Ishikawa (cell line): ENCODE data around the gene NSG1.

ENCODE experiments used
- CEBPB ChIP-seq: IDR thresholded peaks from 2 replicates; pipeline ENCODE4 v1.6.1; 2012
- CREB1 ChIP-seq: IDR thresholded peaks from 2 replicates; pipeline ENCODE4 v1.6.1; 2012; ENCODE audit warnings: low read depth
- EGR1 ChIP-seq: IDR thresholded peaks from 2 replicates; pipeline ENCODE4 v1.6.1; 2012
- EP300 ChIP-seq: IDR thresholded peaks from 2 replicates; pipeline ENCODE4 v1.6.1; 2012; ENCODE audit warnings: borderline replicate concordance
- FOXM1 ChIP-seq: IDR thresholded peaks from 2 replicates; pipeline ENCODE4 v1.6.1; 2012; ENCODE audit warnings: low read depth, borderline replicate concordance
- NFIC ChIP-seq: IDR thresholded peaks from 2 replicates; pipeline ENCODE4 v1.6.1; 2012
- RAD21 ChIP-seq: IDR thresholded peaks from 2 replicates; pipeline ENCODE4 v1.6.1; 2012; ENCODE audit warnings: low read depth
- TAF1 ChIP-seq: IDR thresholded peaks from 2 replicates; pipeline ENCODE4 v1.6.1; 2012; ENCODE audit warnings: low read depth, mild to moderate bottlenecking
- TCF12 ChIP-seq: IDR thresholded peaks from 2 replicates; pipeline ENCODE4 v1.6.1; 2012; ENCODE audit warnings: low read depth
- TEAD4 ChIP-seq: IDR thresholded peaks from 2 replicates; pipeline ENCODE4 v1.6.1; 2012
- YY1 ChIP-seq: IDR thresholded peaks from 2 replicates; pipeline ENCODE4 v1.6.1; 2012; ENCODE audit warnings: low read depth
- ZBTB7A ChIP-seq: IDR thresholded peaks from 2 replicates; pipeline ENCODE4 v1.6.1; 2012; ENCODE audit warnings: low read depth
- TF ChIP-seq, protein P1 (sequence below): IDR thresholded peaks from 2 replicates; pipeline ENCODE4 v1.6.1; 2012
- TF ChIP-seq, protein P2 (sequence below): IDR thresholded peaks from 2 replicates; pipeline ENCODE4 v1.6.1; 2012; ENCODE audit warnings: low read depth, mild to moderate bottlenecking
- TF ChIP-seq, protein P3 (sequence below): IDR thresholded peaks from 2 replicates; pipeline ENCODE4 v1.6.1; 2012

Gene NSG1

DNA sequence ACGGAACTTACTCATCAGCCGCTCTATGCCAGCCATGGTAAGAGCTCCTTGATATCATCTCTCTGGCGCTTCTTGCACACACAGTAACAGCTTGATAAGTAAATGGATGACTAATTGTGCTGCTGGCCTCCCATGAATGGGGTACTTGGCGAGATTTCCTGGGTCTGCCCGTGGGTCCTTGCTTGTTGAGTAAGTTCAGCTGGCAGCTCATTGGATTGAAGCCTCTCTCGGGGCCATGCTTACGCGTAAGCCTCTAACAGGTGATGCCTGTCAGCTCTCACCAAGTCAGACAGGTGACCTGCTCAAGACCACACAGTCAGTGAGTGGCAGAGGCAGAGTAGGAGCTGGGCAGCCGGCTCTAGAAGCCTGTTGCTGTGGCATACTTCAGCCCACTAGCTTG lies 7.7 kb downstream of the NSG1 start:
- TF ChIP-seq, protein P1, sequence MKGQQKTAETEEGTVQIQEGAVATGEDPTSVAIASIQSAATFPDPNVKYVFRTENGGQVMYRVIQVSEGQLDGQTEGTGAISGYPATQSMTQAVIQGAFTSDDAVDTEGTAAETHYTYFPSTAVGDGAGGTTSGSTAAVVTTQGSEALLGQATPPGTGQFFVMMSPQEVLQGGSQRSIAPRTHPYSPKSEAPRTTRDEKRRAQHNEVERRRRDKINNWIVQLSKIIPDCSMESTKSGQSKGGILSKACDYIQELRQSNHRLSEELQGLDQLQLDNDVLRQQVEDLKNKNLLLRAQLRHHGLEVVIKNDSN, result no peak
- no peak for TF ChIP-seq EGR1
- no peak for TF ChIP-seq ZBTB7A
- TF ChIP-seq TAF1, result no peak
- TF ChIP-seq NFIC, result no peak
- no peak for TF ChIP-seq EP300
- no peak for TF ChIP-seq TCF12
- TF ChIP-seq, protein P2, sequence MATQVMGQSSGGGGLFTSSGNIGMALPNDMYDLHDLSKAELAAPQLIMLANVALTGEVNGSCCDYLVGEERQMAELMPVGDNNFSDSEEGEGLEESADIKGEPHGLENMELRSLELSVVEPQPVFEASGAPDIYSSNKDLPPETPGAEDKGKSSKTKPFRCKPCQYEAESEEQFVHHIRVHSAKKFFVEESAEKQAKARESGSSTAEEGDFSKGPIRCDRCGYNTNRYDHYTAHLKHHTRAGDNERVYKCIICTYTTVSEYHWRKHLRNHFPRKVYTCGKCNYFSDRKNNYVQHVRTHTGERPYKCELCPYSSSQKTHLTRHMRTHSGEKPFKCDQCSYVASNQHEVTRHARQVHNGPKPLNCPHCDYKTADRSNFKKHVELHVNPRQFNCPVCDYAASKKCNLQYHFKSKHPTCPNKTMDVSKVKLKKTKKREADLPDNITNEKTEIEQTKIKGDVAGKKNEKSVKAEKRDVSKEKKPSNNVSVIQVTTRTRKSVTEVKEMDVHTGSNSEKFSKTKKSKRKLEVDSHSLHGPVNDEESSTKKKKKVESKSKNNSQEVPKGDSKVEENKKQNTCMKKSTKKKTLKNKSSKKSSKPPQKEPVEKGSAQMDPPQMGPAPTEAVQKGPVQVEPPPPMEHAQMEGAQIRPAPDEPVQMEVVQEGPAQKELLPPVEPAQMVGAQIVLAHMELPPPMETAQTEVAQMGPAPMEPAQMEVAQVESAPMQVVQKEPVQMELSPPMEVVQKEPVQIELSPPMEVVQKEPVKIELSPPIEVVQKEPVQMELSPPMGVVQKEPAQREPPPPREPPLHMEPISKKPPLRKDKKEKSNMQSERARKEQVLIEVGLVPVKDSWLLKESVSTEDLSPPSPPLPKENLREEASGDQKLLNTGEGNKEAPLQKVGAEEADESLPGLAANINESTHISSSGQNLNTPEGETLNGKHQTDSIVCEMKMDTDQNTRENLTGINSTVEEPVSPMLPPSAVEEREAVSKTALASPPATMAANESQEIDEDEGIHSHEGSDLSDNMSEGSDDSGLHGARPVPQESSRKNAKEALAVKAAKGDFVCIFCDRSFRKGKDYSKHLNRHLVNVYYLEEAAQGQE, result no peak
- TF ChIP-seq YY1, result no peak
- no peak for TF ChIP-seq TEAD4
- TF ChIP-seq RAD21, result no peak
- no peak for TF ChIP-seq CEBPB
- no peak for TF ChIP-seq CREB1
- TF ChIP-seq, protein P3, sequence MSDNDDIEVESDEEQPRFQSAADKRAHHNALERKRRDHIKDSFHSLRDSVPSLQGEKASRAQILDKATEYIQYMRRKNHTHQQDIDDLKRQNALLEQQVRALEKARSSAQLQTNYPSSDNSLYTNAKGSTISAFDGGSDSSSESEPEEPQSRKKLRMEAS, result no peak
- no peak for TF ChIP-seq FOXM1

DNA sequence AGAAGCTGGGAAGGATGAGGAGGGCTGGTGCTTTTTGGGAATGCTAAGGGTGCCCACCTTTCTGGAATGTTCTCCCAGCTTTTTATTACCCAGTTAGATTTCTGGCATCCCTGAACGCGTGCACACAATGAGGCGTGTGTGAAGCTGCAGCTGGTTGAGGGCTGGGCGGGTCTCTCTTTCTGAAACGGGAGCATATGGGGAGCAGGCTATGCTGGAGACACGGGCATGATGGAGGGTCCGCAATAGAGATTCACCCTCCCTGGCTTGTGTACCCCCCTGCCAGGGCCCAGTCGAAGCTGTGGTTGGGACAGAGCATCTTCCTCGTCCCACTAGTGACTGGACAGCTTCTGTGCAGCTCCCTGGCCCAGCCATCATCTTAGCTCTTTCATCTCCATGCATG lies 8.5 kb downstream of the NSG1 start:
- no peak for TF ChIP-seq ZBTB7A
- no peak for TF ChIP-seq RAD21
- no peak for TF ChIP-seq EGR1
- TF ChIP-seq NFIC, result no peak

DNA sequence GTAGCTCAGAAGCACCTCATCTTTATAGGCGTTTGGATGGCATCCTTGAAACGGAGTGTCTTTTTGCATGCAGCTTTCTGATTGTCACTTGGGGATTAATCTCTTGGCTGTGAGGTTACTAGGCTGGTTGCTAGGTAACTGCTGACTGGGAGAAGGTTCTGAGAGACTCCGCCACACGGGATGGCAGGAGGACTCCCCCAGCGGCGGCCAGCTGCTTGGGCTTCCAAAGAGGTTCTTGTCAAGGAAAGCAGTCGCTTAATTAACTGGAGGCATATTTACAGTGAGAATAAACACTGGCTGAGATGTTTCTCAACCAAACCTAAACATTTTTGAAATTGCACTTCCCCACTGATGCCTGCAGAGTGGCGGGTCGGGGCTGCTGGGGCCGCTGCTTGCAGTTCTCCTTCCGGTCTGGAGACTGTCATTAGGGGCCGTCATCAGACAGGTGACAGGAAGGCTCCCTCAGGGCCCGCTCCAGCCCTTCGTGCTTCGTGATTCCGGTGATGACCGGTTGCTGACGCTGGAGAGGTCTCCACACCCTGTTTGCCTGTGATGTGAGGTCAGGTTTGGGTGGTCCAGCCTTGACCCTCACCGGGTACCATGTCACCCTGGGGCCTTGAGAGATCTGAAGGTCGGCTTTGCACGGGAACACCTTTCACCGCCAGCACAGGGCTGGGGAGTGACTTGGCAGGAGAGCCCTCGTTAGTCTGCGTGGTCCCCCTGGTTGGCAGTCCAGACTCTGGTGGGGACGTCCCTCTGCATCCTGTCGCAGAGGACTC lies 9.1 kb downstream of the NSG1 start:
- TF ChIP-seq EP300, result no peak
- TF ChIP-seq CREB1, result no peak
- TF ChIP-seq EGR1, result no peak
- no peak for TF ChIP-seq NFIC
- no peak for TF ChIP-seq CEBPB
- no peak for TF ChIP-seq ZBTB7A
- TF ChIP-seq YY1, result no peak
- TF ChIP-seq, protein P3, result no peak

DNA sequence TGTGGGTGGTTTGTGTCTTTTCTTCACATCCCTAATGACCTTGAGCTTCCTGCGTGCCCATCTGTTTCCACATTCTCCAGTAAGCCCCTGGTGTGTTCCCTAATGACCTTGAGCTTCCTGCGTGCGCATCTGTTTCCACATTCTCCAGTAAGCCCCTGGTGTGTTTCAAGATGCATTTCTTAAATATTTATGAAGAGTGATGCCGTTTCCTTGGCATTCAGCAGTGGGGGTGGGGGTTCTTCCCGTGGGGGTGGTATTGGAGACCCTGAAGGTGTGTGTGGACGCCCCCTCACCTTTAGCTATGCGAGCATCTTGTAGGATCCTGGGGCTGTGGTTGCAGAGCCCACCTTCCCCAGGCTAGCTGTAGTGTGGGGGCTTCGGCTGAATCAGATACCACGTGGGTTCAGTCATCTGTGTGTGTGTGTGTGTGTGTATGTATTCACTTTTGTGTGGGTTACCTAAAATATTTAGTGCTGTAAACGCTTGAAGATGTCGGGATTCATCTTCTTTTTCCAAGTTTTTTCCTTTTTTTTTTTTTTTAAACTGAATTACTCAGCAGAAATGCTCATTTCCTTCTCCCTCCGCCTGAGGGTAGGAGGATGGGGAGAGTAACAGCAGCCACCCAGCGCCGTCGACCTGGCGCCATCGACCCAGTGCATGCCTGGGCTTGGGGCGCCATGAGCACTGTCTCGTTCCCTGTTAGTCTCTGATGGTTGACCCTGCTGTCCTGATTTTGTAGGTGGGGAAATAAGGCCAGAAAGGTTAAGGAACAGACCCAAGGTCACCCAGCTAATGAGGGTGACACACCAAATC lies 9.9 kb downstream of the NSG1 start:
- TF ChIP-seq YY1 (no peak), ZBTB7A (no peak), TCF12 (no peak), FOXM1 (no peak), TAF1 (no peak), CEBPB (no peak), EGR1 (no peak), NFIC (no peak), CREB1 (no peak), TEAD4 (no peak), EP300 (no peak), RAD21 (no peak)
- TF ChIP-seq, protein P1, result no peak
- TF ChIP-seq, protein P2, result no peak
- TF ChIP-seq, protein P3, result no peak

DNA sequence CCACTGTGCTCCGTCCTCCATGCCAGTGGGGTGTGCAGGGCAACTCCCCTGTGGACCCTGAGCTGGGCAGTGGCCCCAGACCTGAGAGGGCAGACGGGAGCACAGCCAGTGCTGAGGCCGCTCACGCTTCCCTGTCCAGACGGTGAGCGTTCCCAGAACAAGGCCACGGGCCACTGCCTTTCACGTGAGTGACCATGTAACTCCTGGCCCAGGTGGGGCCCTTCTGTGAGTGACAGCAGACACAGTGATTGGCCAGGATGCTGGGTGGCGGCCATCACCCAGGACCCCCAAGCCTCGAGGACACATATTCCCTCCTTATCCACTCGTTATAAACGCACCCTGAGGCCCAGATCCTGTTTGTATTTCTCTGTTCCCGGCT lies 10.5 kb downstream of the NSG1 start:
- TF ChIP-seq, protein P2, result no peak
- TF ChIP-seq EP300 (no peak), EGR1 (no peak), CEBPB (no peak), FOXM1 (no peak), TAF1 (no peak), ZBTB7A (no peak), RAD21 (no peak), YY1 (no peak), CREB1 (no peak), TCF12 (no peak), NFIC (no peak), TEAD4 (no peak)
- TF ChIP-seq, protein P3, result no peak
- TF ChIP-seq, protein P1, result no peak
